GM04503 (cell line): Measurements from ENCODE around the gene RPS6KA2.
A peak's percentile ranks its signal among the peaks of the same experiment; 100 is the strongest.
"Not testable (repeated sequence)": the region's sequence is repeated elsewhere in the genome, so short reads cannot be mapped to it uniquely, and the experiment has no call there.

Experiments used
- DNase-seq: peaks from one replicate; pipeline ENCODE4 v3.0.0-alpha.2; 2012; ENCODE audit warnings: low read depth

The RPS6KA2 gene

DNA sequence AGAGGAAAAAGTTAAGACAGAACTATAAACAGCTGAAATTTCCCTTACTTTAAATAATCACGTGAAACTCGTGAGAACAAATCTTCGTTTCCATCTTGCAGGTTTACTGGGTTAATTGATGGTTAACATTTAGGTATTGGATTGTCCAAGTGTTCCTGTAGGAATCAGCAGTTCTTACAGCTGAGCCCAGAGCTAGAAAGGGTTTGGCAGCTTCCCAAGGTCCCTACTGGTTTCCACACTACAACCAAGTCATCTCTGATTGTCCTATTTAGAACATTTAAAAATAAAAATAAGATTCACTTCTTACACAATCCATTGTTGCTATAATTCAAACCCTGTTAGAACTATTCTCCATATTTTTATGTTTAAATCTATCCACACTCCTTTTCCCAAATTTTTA, 260.1 kb downstream of the RPS6KA2 start:
- DNase-seq = no peak

DNA sequence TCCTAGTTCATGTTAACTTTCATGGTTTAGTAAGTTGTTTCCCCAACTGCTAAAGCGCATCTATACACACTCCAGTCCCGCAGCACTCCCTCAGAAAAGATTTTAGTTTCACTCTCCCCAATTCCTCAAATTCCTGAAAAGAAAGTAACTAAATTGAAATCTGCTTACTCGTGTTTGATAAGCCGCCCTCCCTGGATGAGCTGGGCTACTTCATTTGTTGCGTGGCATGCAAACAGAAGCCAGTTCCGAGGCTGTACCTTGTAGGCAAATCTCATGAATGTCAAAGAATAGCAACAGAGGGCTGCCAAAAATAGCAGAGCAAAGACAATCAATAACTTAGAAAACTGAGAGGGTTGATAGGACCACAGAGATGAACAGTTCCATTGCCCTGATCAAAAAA, 261.2 kb downstream of the RPS6KA2 start:
- no peak for DNase-seq

DNA sequence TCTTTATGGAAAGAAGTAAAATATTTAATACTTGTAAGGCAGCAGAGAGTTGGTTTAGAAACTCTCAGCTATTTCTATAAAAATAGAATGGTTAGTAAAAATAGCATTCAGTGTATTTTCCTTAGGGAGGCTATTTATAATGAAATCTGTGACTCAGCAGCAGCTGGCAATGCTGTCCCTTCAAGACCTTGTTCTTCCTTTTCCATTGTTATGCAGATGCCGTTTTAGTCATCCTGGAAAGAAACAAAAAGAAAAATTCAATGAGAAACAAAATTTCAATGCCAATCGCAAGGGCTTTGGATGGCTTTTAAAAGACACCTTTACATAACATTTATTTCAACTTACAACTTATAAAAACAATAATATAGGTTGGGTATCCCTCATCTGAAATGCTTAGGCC, 261.8 kb downstream of the RPS6KA2 start:
- DNase-seq = peak; percentile 25

DNA sequence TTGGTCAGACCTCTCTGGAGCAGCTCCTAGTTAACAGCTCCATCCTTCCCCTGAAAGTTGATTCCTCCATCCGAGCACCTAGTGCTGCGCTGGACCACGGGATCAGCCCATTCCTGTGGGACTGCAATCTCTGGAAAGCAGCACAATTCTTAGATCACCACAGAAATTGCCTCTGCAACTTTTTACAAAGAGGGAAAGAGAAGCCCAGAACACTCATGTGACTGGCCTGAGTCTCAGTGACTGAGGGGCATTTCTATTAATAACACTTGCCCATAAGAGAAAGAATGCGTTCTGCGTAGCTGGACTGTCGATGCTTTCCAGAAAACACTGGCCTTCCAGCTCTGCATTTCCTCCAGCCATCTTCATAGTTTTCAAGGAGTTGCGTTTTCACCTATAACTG, 262.6 kb downstream of the RPS6KA2 start:
- DNase-seq = no peak

DNA sequence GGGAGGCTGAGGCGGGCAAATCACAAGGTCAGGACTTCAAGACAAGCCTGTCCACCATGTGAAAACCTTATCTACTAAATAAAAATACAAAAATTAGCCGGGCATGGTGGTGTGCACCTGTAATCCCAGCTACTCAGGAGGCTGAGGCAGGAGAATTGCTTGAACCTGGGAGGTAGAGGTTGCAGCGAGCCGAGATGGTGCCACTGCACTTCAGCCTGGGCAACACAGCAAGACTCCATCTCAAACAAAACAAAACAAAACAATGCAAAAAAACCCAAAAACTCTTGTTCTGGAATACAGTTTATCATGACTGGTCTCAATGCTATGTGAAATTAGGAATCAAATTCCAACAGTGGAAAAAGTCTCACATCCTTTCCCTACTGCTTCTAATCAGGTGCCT, 264.6 kb downstream of the RPS6KA2 start:
- not testable (repeated sequence) for DNase-seq

DNA sequence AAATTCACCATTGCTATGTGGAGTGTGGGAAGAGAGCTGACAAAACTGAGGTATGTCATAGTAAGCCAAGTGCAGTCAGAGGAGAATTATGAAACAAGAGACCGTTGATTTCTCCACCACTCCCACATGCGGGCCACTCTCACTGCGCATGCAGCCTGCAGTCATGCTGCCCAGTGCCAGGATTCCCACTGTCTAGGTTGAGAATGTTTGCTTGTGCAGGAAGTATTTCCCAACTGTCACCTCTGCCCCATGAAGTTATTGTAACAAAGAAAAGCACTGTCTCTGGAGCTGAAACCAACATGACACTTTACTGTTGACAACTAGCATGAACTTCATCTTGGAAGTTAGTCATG, 266.0 kb downstream of the RPS6KA2 start:
- no peak for DNase-seq

DNA sequence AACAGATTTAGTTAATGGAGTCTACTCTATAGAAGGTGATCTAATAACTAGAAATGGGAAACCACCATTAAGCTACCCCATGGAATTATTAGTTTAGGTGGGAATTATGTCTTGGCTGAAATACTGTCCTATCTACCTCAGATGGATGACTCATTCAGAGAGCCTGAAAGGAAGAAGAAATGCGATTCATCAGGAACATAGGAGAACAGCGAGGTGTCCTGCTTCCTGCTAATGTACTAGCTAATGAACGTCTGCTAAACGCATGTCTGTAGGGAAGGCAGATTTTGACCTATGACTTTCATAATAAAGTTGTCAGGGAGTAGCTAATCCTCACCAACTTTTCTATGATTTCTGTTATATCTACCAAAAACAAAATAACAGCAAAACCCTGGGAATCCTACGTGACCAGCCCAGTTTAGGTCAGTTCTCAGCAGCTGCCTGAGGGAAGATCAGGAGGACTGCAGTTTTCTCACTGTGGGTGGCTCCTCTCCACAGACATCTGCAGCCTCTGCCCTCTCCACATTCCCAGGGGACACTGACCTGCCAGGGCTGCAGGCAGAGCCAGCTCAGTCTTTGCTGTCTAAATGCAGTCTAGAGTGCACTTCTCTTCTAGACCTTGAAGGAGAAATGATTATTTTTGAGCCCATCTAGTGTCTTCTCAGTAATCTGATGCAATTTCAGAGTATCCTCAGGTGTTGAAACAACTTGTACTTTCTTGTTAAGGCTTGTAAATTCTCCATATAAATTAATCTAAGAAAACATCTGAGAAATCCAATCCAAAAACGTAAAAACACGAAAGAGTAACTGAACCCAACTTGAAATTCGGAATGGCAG, 266.6 kb downstream of the RPS6KA2 start:
- DNase-seq = no peak
